GM18951 (cell line): ENCODE measurements around the gene CTPS1.

Experiments used
- POLR2A ChIP-seq: IDR thresholded peaks from 4 replicates; pipeline ENCODE4 v1.6.1; 2011; ENCODE audit warnings: mild to moderate bottlenecking; ENCODE audit not compliant: insufficient read length, insufficient read depth; ENCODE audit errors: extremely low read depth
- in situ Hi-C: fragments of 300-500 bp; cut with MboI; formaldehyde crosslinking; loops from one replicate; pipeline ENCODE4 v1.12.0; 2022; ENCODE audit warnings: low sequenced_read_pairs, mixed read lengths, inconsistent platforms; ENCODE audit not compliant: unreplicated experiment

The CTPS1 gene

DNA sequence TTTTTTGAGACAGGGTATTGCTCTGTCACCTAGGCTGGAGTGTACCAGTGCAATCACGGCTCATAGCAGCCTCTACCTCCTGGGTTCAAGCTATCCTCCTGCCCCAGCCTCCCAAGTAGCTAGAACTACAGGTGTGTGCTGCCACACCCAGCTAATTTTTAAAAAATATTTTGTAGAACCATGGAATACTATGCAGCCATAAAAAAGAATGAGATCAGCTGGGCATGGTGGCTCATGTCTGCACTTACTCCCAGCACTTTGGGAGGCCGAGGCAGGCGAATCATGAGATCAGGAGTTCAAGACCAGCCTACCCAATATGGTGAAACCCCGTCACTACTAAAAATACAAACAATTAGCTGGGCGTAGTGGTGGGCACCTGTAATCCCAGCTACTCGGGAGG is 29.9 kb upstream of the CTPS1 start:
- in situ Hi-C loops = no loop called here
- no peak for TF ChIP-seq POLR2A

GRCh38 chr1:40951943-40952743 is 27.4 kb upstream of the CTPS1 start:
- TF ChIP-seq POLR2A = no peak
- in situ Hi-C loops = loop anchor here (5.0 kb wide), 1 partner anchor 95 kb away; no protein-coding TSS in a partner anchor

GRCh38 chr1:40952744-40953315 is 26.7 kb upstream of the CTPS1 start:
- TF ChIP-seq POLR2A = no peak

GRCh38 chr1:40954626-40955025 is 24.9 kb upstream of the CTPS1 start:
- in situ Hi-C loops = loop anchor here (5.0 kb wide), 1 partner anchor 97 kb away; no protein-coding TSS in a partner anchor
- TF ChIP-seq POLR2A = no peak

More at GRCh38 chr1:40952744-40953315, 26.7 kb upstream of the CTPS1 start:
- in situ Hi-C loops = loop anchor here (5.0 kb wide), 1 partner anchor 96 kb away; no protein-coding TSS in a partner anchor

GRCh38 chr1:40955266-40955665 is 24.2 kb upstream of the CTPS1 start:
- in situ Hi-C loops = no loop called here
- no peak for TF ChIP-seq POLR2A

GRCh38 chr1:40956407-40956806 is 23.1 kb upstream of the CTPS1 start:
- TF ChIP-seq POLR2A = no peak
- in situ Hi-C loops = no loop called here

DNA sequence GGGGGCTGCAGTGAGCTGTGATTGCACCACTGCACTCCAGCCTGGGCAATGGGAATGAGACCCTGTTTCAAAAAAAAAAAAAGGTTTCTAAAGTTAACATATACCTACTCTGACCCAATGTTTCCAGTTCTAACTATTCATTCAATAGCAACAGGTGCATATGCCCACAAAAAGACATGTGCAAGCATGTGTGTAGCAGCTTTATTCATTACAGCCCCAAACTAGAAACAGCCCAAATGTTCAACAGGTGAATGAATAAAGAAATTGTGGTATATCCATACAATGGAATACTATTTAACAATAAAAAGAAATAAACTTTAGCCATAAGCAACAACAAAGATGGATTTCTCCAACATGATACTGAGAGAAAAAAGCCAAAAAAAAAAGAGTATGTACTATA is 21.3 kb upstream of the CTPS1 start:
- no peak for TF ChIP-seq POLR2A
- in situ Hi-C loops = no loop called here

GRCh38 chr1:40965531-40965930 is 14.0 kb upstream of the CTPS1 start:
- in situ Hi-C loops = no loop called here

DNA sequence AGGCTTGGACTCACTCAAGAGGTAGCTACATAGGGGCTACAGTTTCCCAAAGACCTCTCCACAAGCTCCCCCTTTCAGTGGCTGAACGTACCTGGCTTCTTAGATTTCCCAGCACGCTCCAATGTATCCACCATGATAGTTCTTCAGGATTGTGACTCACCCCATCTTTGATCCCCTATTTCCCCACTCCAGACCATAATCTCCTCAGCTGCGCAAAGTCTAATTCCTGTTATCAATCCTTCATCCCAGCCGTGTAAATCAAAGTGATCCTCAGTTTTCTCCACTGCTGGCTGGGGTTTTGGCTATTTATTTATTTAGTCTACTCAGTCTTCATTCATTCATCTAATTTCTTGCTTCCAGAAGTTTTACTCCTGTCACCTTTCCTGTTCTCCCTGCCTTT is 13.1 kb upstream of the CTPS1 start:
- TF ChIP-seq POLR2A = no peak
- in situ Hi-C loops = no loop called here

More at GRCh38 chr1:40965531-40965930, 14.0 kb upstream of the CTPS1 start:
- no peak for TF ChIP-seq POLR2A

DNA sequence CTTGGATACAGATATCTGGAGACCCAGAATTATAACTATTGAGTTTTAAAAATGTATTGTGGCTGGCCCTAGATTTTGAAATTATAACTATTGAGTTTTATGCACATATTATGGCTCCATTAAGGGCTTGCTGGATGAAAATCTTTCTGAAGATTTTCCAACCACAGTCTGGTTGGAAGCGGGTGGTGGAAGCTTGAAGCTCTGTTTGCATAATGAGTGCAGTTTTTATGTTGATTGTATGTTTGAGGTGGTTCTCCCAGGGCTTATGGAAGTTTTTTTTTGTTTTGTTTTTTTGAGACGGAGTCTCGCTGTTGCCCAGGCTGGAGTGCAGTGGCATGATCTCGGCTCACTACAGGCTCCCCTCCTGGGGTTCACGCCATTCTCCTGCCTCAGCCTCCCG is 10.1 kb upstream of the CTPS1 start:
- TF ChIP-seq POLR2A = no peak
- in situ Hi-C loops = no loop called here

GRCh38 chr1:40971966-40972365 is 7.5 kb upstream of the CTPS1 start:
- TF ChIP-seq POLR2A = no peak
- in situ Hi-C loops = no loop called here

- TF ChIP-seq POLR2A = no peak
- in situ Hi-C loops = no loop called here
Observed at GRCh38 chr1:40973912-40974311, 5.6 kb upstream of the CTPS1 start.

DNA sequence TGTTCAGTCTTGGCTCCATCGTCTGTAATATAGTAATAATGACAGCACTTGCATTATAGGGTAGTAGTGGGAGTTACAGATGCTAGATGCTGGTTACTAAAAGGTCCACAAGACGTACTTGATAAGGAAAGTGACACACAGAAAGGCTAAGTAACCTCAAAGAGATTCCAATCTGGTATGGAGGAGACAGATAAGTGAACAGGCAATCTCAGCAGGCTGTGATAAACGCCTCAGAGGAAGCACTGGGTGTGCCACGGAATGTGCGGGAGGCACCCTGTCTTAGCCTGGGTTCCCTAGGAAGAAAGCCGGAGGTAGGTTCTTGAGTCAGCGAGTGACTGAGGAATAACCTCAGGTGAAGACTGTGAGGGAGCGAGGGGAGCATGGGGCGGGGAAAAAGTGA is 4.6 kb upstream of the CTPS1 start:
- TF ChIP-seq POLR2A = no peak
- in situ Hi-C loops = no loop called here
